ENCODE measurements around the gene PGBD4. TPM values are rescaled to one million over a fixed set of nuclear protein-coding genes. Genes with fewer than 3 reads are reported as not detected.

Gene PGBD4
- total and polyA plus RNA-seq, 11 donors = 0.86 to 2.1 (median 1.4) TPM

DNA sequence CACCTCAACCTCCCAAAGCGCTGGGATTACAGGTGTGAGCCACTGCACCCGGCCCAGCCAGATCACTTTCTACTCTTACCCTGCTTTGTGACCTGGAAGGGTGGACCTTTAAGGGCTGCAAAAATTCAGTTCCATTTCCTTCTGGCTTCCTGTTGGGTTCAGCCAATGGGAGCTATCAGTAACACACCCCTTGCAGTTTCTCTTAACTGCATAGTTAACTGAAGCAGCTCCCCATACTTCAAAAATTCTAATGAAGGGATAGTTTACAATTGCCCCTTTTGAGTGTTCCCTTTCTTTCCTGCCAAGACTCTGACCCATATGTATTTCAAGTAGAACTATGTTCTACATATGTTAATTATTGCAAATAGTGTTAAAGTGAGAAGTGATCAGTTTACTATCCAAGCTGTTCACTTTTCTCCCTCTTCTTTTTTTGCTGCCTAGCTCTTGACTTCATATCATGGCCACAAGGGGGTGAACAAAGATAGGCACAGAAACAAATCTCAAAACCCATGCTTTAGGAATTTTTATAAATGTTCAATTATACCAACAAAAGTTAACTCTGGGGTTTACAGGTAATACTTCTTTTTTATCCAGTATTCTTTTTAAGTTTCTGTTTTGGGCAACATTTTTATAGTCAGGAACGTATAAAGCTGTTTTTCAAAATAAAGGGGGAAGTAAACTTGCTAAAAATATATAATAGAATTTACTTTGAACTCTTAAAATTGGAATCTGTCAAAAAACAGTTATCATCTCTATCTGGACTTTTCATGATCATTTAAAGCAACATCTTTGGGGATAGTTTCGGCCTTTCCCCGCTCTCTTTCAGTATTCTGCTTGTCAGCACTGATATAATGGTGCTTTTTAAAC lies 8.1 kb downstream of the PGBD4 start:
- no peaks in the 10 kb centered on the region for H3K36me3 ChIP-seq
- H3K4me3 ChIP-seq = no peak overlapping the region
- DNase-seq = no peak
- TF ChIP-seq, protein P1, sequence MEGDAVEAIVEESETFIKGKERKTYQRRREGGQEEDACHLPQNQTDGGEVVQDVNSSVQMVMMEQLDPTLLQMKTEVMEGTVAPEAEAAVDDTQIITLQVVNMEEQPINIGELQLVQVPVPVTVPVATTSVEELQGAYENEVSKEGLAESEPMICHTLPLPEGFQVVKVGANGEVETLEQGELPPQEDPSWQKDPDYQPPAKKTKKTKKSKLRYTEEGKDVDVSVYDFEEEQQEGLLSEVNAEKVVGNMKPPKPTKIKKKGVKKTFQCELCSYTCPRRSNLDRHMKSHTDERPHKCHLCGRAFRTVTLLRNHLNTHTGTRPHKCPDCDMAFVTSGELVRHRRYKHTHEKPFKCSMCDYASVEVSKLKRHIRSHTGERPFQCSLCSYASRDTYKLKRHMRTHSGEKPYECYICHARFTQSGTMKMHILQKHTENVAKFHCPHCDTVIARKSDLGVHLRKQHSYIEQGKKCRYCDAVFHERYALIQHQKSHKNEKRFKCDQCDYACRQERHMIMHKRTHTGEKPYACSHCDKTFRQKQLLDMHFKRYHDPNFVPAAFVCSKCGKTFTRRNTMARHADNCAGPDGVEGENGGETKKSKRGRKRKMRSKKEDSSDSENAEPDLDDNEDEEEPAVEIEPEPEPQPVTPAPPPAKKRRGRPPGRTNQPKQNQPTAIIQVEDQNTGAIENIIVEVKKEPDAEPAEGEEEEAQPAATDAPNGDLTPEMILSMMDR (IDR thresholded peaks at IDR 0.05) = peak in 8 of 12 donors; percentile 28 to 46 (median 44)
- TF ChIP-seq POLR2A (IDR thresholded peaks at IDR 0.05) = no peak
- no peak for ATAC-seq
- WGBS, 4 donors = 60 to 71% (median 67%) methylated on average over 5 of the region's 5 CpGs
- H3K9me3 ChIP-seq = no peaks in the 10 kb centered on the region
- H3K4me1 ChIP-seq = no peaks in the 10 kb centered on the region
- H3K27me3 ChIP-seq = peaks cover 0 to 5% (median 0%) of the 10 kb centered on the region in 9 donors
- intact Hi-C loops (cut with DNase I) = loop anchor here in 6 of 10 donors (5.0 to 10.0 kb wide), 4 partner anchors 75 to 255 kb away; partner anchors contain the start of genes LPCAT4 (in 3 of the 6), AVEN (in 1 of the 6), KATNBL1 (in 1 of the 6) and SLC12A6 (in 1 of the 6)
- no peak overlapping the region for H3K27ac ChIP-seq

DNA sequence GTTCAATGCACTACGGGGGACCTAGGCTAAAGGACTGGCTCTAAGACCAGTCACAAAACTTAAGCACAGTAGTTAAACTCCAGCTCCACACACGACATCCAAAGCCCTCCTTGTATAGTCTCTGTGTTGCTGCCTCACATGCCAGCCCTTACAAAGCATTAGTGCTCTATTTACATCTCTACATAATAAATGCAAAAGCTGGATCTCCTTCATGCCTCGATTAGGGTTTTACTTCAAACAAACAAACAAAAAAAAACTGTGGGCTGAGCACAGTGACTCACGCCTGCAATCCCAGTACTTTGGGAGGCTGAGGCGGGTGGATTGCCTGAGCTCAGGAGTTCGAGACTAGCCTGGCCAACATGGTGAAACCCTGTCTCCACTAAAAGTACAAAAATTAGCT lies 9.6 kb downstream of the PGBD4 start:
- intact Hi-C loops (cut with DNase I) = no loop called here

DNA sequence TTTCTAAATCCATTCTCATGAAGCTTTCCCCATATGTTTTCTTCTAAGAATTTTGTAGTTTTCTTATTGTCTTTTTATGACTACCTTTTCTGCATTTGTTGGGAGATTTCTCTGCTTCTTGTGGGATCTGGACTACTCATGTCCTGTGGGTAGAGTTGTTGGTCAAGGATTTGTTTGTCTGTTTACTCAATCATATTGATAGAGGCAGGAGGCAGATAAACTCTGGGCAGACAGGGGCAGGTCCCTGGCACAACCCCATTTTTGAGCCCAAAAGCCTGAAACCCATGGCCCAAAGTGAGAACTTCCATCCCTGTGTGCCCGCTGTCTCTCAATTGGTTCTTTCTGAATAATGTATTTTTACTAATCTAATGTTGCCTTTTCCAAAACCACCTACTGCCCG lies 12.3 kb downstream of the PGBD4 start:
- Histone ChIP-seq H3K4me1 (no peaks in the 10 kb centered on the region), H3K36me3 (no peaks in the 10 kb centered on the region), H3K4me3 (no peak overlapping the region), H3K27ac (no peak overlapping the region), H3K9me3 (no peaks in the 10 kb centered on the region), H3K27me3 (peaks cover 0 to 25% (median 0%) of the 10 kb centered on the region in 9 donors)
- ATAC-seq = no peak
- TF ChIP-seq, protein P1 (IDR thresholded peaks at IDR 0.05) = no peak
- TF ChIP-seq POLR2A (IDR thresholded peaks at IDR 0.05) = no peak
- intact Hi-C loops (cut with DNase I) = no loop called here
- WGBS, 4 donors = 47 to 68% (median 50%) methylated on average over 2 of the region's 2 CpGs
- DNase-seq = no peak

More for the DNA sequence above, 9.6 kb downstream of the PGBD4 start:
- H3K9me3 ChIP-seq = no peaks in the 10 kb centered on the region
- 70 to 74% (median 73%) methylated on average over 6 of the region's 6 CpGs for WGBS, 4 donors
- no peaks in the 10 kb centered on the region for H3K4me1 ChIP-seq
- DNase-seq (no peak), ATAC-seq (no peak)
- H3K4me3 ChIP-seq = no peak overlapping the region
- H3K36me3 ChIP-seq = no peaks in the 10 kb centered on the region
- TF ChIP-seq, protein P1 (IDR thresholded peaks at IDR 0.05) = no peak
- TF ChIP-seq POLR2A (IDR thresholded peaks at IDR 0.05) = no peak
- H3K27ac ChIP-seq = no peak overlapping the region
- H3K27me3 ChIP-seq = peaks cover 0 to 19% (median 0%) of the 10 kb centered on the region in 9 donors

DNA sequence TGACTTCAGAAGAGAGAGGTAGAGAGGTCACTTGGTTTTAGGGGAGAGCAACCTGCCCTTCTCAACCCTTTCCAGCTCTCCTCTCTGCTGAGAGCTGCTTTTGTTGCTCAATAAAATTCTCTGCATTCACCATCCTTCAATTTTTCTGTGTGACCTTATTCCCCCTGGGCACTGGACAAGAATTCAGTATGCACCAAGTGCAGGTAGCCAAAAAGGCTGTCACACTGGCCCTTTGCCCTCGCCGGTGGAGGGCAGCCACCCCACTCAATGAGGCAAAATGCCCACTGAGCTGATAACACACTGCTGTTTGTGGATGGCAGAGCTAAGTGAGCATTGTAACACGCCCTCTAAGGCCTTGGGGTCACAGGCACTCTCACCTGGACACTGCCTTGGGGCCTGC lies 12.9 kb downstream of the PGBD4 start:
- no peak overlapping the region for H3K27ac ChIP-seq
- H3K4me1 ChIP-seq = no peaks in the 10 kb centered on the region
- no peak for DNase-seq
- H3K9me3 ChIP-seq = no peaks in the 10 kb centered on the region
- H3K36me3 ChIP-seq = no peaks in the 10 kb centered on the region
- ATAC-seq = no peak
- no peak overlapping the region for H3K4me3 ChIP-seq
- TF ChIP-seq POLR2A (IDR thresholded peaks at IDR 0.05) = no peak
- TF ChIP-seq, protein P1 (IDR thresholded peaks at IDR 0.05) = no peak
- 58 to 84% (median 65%) methylated on average over 3 of the region's 3 CpGs for WGBS, 4 donors
- intact Hi-C loops (cut with DNase I) = loop anchor here in 1 of 10 donors (5.0 kb wide), 1 partner anchor 47 kb away; no protein-coding TSS in a partner anchor
- H3K27me3 ChIP-seq = peaks cover 0 to 25% (median 0%) of the 10 kb centered on the region in 9 donors
